RCC 7860 (cell line): ENCODE results near the gene PPP1CB.
A peak's percentile ranks its signal among the peaks of the same experiment; 100 is the strongest.
"Not testable (repeated sequence)": the region's sequence is repeated elsewhere in the genome, so short reads cannot be mapped to it uniquely, and the experiment has no call there.

Source experiments
- DNase-seq: peaks from one replicate; pipeline ENCODE4 v3.0.0-alpha.2; 2015; ENCODE audit warnings: low spot score
- FAIRE-seq: peaks from 2 replicates; lab custom pipeline; 2012; peaks lifted over from hg19 to GRCh38; lab: Jason Lieb, UNC

PPP1CB gene

DNA sequence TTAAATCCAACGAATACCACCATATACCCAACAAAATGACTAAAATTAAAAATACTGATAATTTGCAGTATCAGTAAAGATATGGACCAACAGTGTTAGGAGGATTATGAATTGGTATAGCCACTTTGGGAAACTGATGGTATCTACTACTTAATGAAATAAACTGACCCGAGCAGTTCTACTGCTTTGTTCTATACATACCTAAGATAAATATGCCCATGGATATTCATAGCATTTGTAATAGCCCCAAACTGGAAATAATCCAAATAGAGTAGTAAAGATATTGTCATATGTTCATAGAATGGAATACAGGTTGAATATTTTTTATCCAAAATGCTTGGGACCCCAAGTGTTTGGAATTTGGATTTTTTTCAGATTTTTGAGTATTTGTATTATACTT lies 20.7 kb downstream of the PPP1CB start:
- no peak for FAIRE-seq
- no peak for DNase-seq

DNA sequence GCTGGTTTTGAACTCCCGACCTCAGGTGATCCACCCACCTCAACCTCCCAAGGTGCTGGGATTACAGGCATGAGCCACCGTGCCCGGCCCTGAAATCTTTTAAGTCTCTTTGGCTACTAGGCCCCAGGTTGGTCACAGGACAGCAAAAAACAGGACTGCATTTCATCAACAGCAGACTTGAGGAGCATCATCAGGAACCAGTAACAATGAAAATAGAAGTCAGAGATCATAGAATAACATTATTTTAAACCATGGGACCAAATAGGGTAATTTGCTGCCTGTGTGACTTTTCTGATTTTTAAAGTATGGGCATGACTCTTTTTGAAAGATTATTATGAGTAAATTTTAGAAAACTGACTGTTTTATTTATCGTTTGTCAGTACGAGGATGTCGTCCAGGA lies 24.8 kb downstream of the PPP1CB start:
- FAIRE-seq (no peak), DNase-seq (no peak)

DNA sequence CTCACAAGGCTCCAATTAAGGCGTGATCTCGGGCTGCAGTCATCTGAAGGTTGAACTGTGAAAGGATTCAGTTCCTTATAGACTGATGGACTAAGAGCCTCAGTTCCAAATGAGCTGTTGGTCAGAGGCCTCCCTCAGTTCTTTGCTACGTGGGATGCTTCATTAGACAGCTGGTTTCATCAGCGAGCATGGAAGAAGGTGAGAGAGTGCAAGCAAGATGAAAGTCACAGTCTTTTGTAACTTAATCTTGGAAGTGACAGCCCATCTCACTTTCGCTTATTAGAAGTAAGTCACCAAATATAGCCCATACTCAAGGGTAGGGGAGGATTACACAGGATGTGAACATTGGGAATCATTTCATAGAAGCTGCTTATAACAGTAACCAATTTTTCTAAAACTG lies 26.8 kb downstream of the PPP1CB start:
- no peak for FAIRE-seq
- DNase-seq = no peak

DNA sequence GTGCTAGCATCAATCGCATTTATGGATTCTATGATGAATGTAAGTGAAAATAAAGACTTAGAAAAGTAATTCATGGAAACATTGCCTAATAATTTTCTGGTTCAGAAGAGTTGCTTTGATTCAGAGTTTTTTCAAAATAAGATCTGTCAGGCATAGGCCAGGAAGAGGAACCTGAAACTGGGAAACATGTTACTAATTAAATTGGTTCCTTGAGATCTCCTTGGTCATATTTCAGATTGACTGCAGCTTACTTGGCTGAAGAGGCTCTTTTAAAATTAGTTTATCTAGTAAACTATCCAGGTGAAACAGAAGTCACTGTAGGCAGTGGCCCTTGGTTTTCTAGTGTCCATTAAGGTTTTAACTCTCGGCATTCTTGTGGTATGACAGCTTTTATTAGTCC lies 27.4 kb downstream of the PPP1CB start:
- FAIRE-seq = no peak
- no peak for DNase-seq

GRCh38 chr2:28780496-28780895 lies 28.9 kb downstream of the PPP1CB start:
- FAIRE-seq = no peak
- DNase-seq = no peak

DNA sequence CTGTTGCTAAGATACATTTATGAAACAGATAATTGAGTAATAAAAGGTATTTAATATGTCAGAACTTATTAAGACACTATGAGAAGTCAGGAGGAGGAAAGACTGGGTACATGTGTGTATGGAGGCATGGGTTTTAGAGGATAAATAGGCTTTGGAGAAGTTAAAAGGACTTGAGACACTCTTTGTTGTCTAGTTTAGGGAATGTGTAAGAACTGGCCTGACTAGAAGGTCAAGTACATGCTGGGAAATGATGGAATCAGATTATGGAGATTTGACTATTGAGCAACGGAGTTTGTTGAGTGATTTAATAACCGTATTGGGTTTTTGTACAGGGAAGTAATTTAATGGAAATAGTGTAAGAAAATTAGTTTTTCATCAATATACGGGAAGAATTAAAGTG lies 30.8 kb downstream of the PPP1CB start:
- DNase-seq (no peak), FAIRE-seq (no peak)

DNA sequence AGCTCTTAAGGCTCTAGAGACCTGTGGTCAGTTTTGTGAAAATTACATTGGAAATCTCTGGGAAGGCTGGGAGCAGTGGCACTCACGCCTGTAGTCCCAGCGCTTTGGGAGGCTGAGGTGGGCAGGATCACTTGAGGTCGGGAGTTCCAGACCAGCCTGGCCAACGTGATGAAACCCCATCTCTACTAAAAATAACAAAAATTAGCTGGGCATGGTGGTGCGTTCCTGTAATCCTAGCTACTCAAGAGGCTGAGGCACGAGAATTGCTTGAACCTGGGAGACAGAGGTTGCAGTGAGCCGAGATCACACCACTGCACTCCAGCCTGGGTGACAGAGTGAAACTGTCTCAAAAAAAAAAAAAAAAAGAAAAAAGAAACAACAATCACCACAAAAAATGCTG lies 32.9 kb downstream of the PPP1CB start:
- not testable (repeated sequence) for DNase-seq, FAIRE-seq

DNA sequence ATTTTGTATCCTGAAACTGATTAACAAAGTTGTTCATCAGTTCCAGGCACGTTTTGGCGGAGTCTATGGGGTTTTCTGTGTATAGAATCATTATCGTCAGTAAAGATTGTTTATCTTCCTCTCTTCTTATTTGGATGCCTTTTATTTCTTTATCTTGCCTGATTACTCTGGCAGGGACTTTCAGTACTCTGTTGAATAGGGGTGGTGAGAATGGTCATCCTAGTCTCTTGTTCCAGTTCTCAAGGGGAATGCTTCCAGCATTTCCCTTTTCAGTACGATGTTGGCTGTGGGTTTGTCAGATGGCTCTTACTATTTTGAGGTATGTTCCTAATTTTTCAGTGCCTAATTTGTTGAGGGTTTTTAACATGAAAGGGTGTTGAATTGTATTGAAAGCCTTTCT lies 45.0 kb downstream of the PPP1CB start:
- FAIRE-seq = no peak
- DNase-seq = no peak

DNA sequence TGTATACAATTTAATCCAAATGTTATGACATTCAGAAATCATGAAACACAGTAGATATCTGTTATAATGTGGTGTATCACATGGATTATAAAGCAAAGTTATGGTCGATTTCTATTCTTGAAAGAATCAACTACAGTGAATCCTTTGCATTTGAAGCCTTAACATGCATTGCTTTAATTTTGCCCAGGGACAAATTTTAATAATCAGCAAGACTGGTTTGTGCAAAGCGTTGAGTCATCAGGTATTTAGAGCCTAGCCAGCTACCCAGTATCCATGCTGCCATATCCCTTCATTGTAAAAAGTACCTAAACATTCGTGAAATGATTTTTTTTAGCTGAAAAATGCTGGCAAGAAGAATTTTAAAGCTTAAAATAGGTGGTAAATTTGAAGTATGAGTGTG lies 50.1 kb downstream of the PPP1CB start:
- FAIRE-seq (no peak), DNase-seq (no peak)

GRCh38 chr2:28802975-28803429 lies 51.4 kb downstream of the PPP1CB start:
- FAIRE-seq (no peak), DNase-seq (no peak)

DNA sequence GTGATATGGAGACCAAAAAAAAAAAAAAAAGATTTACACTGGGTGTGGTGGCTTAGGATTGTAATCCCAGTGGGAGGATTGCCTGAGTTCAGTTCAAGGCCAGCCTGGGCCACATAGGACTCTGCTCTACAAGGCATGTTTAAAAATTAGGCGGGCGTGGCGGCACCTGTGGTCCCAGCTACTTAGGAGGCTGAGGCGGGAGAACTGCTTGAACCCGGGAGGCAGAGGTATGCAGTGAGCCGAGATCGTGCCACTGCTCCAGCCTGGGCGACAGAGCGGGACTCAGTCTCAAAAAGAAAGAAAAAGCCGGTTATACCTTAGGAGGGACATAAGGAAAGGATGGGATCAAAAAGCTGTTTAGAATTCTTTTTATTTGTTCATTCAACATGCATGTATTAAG lies 58.3 kb downstream of the PPP1CB start:
- no peak for FAIRE-seq

GRCh38 chr2:28810384-28811285 lies 59.0 kb downstream of the PPP1CB start, which contains the start of gene SPDYA:
SPDYA (plus strand) TSS chr2:28810834; CDS start chr2:28816015, 5,181 bp downstream.
- FAIRE-seq (no peak), DNase-seq (no peak)

More for the DNA sequence above, 58.3 kb downstream of the PPP1CB start:
- DNase-seq = no peak

DNA sequence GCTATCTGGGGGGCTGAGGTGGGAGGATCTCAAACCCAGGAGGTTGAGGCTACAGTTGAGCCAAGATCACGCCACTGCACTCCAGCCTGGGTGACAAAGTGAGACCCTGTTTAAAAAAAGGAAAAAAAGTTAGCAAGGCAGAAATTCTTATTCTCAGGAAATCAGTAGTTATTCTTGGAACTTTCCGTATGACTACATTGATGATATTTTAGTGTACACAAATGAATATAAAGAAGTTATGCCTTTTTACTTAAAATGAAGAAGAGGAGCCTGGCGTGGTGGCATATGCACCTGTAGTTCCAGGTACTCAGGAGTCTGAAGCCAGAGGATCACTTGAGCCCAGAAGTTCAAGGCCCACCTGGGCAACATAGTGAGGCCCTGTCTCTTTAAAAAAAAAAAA lies 66.4 kb downstream of the PPP1CB start:
- FAIRE-seq = no peak
- DNase-seq = no peak

DNA sequence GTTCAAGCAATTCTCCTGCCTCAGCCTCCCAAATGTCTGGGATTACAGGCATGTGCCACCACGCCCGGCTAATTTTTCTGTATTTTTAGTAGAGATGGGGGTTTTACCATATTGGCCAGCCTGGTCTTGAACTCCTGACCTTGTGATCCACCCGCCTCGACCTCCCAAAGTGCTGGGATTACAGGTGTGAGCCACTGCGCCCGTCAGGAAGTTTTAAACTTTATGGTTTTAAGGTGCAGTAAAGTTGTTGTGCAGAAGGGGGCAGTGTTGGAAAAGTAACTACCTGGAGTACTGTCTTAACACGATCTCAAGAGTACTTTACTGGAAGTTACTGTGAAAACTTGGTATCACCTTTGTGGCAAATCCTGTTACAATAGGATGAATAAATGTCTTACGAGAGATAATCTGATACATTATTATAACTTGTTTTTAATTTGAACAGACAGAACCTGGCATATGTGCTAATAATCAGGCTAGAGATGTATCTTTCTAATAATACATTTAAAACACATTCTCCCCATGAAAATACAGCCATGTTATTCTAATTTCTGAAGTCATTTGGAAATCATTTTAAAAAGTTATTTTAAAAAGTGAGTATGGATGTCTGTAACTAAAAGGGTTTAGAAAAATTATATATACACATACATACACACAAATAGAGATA lies 69.8 kb downstream of the PPP1CB start:
- peak; percentile 79 for FAIRE-seq
- DNase-seq = peak; percentile 54

DNA sequence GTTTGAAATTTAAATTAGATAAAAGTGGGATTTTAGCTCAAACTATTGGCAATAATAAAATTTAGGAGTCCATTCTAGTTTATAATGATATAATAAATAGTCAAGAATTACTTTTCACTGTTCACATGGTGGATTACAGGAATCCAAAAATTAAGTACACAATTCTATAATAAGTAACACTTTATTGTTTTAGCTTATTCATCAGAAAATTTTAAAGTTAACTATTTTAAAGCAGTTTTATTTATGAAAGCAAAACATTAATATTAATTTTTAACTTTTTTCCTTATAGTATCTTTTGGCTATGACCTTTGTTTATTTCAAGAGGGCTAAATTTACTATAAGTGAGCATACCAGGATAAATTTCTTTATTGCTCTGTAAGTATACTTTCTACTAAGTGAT lies 70.4 kb downstream of the PPP1CB start:
- no peak for DNase-seq
- FAIRE-seq = peak; percentile 63

- FAIRE-seq = no peak
- DNase-seq = no peak
Observed at GRCh38 chr2:28824207-28824606, 72.6 kb downstream of the PPP1CB start.

GRCh38 chr2:28824870-28825269 lies 73.2 kb downstream of the PPP1CB start:
- no peak for DNase-seq
- no peak for FAIRE-seq

DNA sequence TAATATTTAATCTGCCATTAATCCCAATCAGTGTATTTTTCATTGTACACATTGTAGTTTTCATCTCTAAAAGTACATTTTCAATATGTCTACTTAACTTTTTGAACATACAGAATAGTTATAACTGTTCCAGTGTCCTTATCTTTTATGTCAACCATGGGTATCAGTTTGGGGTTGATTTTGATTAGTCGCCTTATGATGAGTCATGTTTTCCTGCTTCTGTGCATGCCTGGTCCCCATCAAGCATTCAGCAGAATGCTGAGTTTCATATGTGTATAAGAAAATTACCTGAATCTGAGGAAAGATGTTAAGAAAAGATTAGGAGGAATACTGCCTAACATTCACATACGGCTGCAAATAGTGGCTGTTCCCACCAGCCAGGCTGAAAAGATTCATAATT lies 76.8 kb downstream of the PPP1CB start:
- no peak for DNase-seq
- FAIRE-seq = peak; percentile 58

DNA sequence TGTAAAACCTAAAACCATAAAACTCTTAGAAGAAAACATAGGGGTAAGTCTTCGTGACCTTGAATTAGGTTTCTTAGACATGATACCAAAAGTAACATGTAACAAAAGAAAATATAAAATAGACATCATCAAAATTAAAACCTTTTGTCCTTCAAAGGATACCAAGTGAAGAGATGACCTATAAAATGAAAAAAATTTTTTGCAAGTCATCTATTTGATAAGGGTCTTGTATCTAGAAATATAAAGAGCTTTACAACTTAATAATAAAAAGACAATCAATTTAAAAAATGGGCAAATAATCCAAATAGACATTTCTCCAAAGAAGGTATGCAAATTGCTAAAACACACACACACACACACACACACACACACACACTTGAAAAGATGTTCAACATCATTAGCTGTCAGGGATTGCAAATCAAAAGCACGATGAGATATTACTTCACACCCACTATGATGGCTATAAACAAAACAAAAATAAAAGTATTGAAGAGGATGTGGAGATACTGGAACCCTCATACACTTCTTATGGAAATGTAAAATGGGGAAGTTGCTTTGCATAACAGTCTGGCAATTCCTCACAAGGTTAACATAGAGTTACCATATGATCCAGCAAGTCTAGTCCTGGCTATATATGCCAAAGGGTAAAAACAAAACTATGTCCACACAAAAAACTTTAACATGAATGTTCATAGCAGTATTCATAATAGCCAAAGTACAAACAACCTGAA lies 82.3 kb downstream of the PPP1CB start:
- FAIRE-seq (no peak), DNase-seq (no peak)

GRCh38 chr2:28835781-28836180 lies 84.2 kb downstream of the PPP1CB start:
- FAIRE-seq = no peak
- DNase-seq = no peak

- FAIRE-seq (no peak), DNase-seq (no peak)
Observed at GRCh38 chr2:28838971-28839370, 87.3 kb downstream of the PPP1CB start.
